Activated CD8-positive, alpha-beta T cell treated with anti-CD3 and anti-CD28 coated beads, Interleukin-2, amount 10 ng/mL, durations not matched to agents 7 days and 5 days (primary cell): Measurements from ENCODE around the gene ZG16. TPM values are rescaled to one million over a fixed set of nuclear protein-coding genes. Genes with fewer than 3 reads are reported as not detected.
"Not testable (repeated sequence)": the region's sequence is repeated elsewhere in the genome, so short reads cannot be mapped to it uniquely, and the experiment has no call there.

Experiments
- ATAC-seq: fragments of 150-1000 bp; cut with Tn5 transposase; one replicate; pipeline ENCODE4 v1.10.0; 2021; ENCODE audit warnings: moderate library complexity
- CTCF ChIA-PET: fragments of 350-600 bp; sonication (Branson Sonifier 250); formaldehyde crosslinking; loops from one replicate; lab custom pipeline; 2021; ENCODE audit warnings: antibody characterized with exemption; lab: Charles Lee
- POLR2A ChIA-PET: fragments of 350-600 bp; sonication (Branson Sonifier 250); formaldehyde crosslinking; loops from one replicate; lab custom pipeline; 2021; ENCODE audit warnings: antibody characterized with exemption; lab: Charles Lee
- DNase-seq: peaks from one replicate; pipeline ENCODE4 v3.0.0-alpha.2; 2020
- H3K27ac Mint-ChIP-seq: one replicate; pipeline ENCODE4 v1.8.0; 2021; ENCODE audit warnings: mild to moderate bottlenecking, mixed read lengths
- H3K27me3 Mint-ChIP-seq: one replicate; pipeline ENCODE4 v1.8.0; 2021; ENCODE audit warnings: low read depth, mixed read lengths
- H3K36me3 Mint-ChIP-seq: one replicate; pipeline ENCODE4 v1.8.0; 2021; ENCODE audit warnings: low read depth, mixed read lengths
- H3K4me1 Mint-ChIP-seq: one replicate; pipeline ENCODE4 v1.8.0; 2021; ENCODE audit warnings: low read depth, mixed read lengths
- H3K4me3 Mint-ChIP-seq: one replicate; pipeline ENCODE4 v1.8.0; 2021; ENCODE audit warnings: mild to moderate bottlenecking, mixed read lengths
- H3K9me3 Mint-ChIP-seq: one replicate; pipeline ENCODE4 v1.8.0; 2022; ENCODE audit warnings: mixed read lengths; ENCODE audit not compliant: insufficient read depth
- total RNA-seq, 2 experiments: library from RNA; stranded (reverse); gene quantifications; one replicate each; pipeline ENCODE4 v1.2.3, GENCODE V29; 2021

Gene ZG16
- total RNA-seq, 2 experiments from 2014 or later, result not detected

DNA sequence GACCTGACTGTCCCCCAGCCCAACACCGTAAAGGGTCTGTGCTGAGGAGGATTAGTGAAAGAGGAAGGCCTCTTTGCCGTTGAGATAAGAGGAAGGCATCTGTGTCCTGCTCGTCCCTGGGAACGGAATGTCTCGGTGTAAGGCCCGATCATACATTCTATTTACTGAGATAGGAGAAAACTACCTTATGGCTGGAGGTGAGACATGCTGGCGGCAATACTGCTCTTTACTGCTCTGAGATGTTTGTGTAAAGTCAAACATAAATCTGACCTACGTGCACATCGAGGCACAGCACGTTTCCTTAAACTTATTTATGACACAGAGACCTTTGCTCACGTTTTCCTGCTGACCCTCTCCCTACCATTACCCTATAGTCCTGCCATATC lies 37.4 kb upstream of the ZG16 start:
- DNase-seq, H3K4me3 Mint-ChIP-seq, CTCF ChIA-PET, H3K27me3 Mint-ChIP-seq, ATAC-seq, H3K9me3 Mint-ChIP-seq, H3K27ac Mint-ChIP-seq: not testable (repeated sequence)
- Mint-ChIP-seq H3K4me1 (peaks cover 70% of the 10 kb centered on the region), H3K36me3 (peaks cover 64% of the 10 kb centered on the region)
- POLR2A ChIA-PET, result interaction anchor here (1.0 kb wide), 1 partner anchor 50 kb away, joined by 3 read pairs; the partner anchor contains the start of gene KIF22

DNA sequence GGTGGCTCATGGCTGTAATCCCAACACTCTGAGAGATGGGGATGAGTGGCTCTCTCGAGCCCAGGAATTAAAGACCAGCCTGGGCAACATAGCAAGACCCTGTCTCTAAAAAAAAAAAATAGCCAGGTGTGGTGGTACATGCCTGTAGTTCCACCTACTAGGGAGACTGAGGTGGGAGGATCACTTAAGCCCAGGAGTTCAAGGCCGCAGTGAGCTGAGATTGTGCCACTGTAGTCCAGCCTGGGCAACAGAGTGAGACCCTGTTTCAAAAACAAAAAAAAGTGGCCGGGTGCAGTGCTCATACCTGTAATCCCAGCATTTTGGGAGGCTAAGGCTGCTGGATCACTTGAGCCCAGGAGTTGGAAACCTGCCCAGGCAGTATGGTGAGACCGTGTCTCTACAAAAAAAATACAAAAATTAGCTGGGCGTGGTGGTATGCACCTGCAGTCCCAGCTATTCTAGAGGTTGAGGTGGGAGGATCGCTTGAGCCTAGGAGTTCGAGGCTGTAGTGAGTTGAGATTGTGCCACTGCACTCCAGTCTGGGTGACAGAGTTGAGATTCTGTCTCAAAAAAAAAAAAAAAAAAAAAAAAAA lies 35.3 kb upstream of the ZG16 start:
- peak overlapping the region; percentile 75 for H3K4me3 Mint-ChIP-seq
- CTCF ChIA-PET, result interaction anchor here (1.9 to 2.1 kb wide), 2 partner anchors 47 to 74 kb away, joined by 8 to 14 read pairs; partner anchors contain the start of genes KIF22 and PAGR1
- no peaks in the 10 kb centered on the region for H3K9me3 Mint-ChIP-seq
- DNase-seq, result no peak
- H3K27ac Mint-ChIP-seq, result peak overlapping the region; percentile 7
- POLR2A ChIA-PET, result interaction anchor here (0.6 to 1.6 kb wide), 3 partner anchors 11 to 43 kb away, joined by 3 to 5 read pairs (median 4); no protein-coding TSS in a partner anchor
- H3K36me3 Mint-ChIP-seq, result peaks cover 65% of the 10 kb centered on the region
- peaks cover 80% of the 10 kb centered on the region for H3K4me1 Mint-ChIP-seq
- H3K27me3 Mint-ChIP-seq, result no peaks in the 10 kb centered on the region
- ATAC-seq, result no peak

- POLR2A ChIA-PET, result interaction anchor here (0.6 to 1.9 kb wide), 7 partner anchors 11 to 441 kb away, joined by 3 to 7 read pairs (median 4); partner anchors contain the start of gene KIF22
- peak overlapping the region; percentile 76 for H3K27ac Mint-ChIP-seq
- H3K9me3 Mint-ChIP-seq, result no peaks in the 10 kb centered on the region
- peak overlapping the region; percentile 75 for H3K4me3 Mint-ChIP-seq
- no peak for DNase-seq
- no peaks in the 10 kb centered on the region for H3K27me3 Mint-ChIP-seq
- CTCF ChIA-PET, result interaction anchor here (1.0 to 2.1 kb wide), 4 partner anchors 29 to 73 kb away, joined by 4 to 14 read pairs (median 8); partner anchors contain the start of genes KIF22 and PAGR1
- H3K4me1 Mint-ChIP-seq, result peaks cover 76% of the 10 kb centered on the region
- no peak for ATAC-seq
- H3K36me3 Mint-ChIP-seq, result peaks cover 66% of the 10 kb centered on the region
Measured at GRCh38 chr16:29743475-29743826, 34.6 kb upstream of the ZG16 start.

GRCh38 chr16:29743827-29744531 lies 34.1 kb upstream of the ZG16 start:
- no peaks in the 10 kb centered on the region for H3K27me3 Mint-ChIP-seq
- peaks cover 67% of the 10 kb centered on the region for H3K36me3 Mint-ChIP-seq
- peaks cover 75% of the 10 kb centered on the region for H3K4me1 Mint-ChIP-seq
- ChIA-PET CTCF (interaction anchor here (0.6 to 2.1 kb wide), 8 partner anchors 11 to 288 kb away, joined by 3 to 14 read pairs (median 4); partner anchors contain the start of genes KIF22, MAZ and PAGR1), POLR2A (interaction anchor here (0.6 to 3.0 kb wide), 8 partner anchors 10 to 440 kb away, joined by 3 to 27 read pairs (median 4); partner anchors contain the start of gene KIF22)
- H3K9me3 Mint-ChIP-seq, result no peaks in the 10 kb centered on the region
- H3K4me3 Mint-ChIP-seq, result peak overlapping the region; percentile 99
- ATAC-seq (peak; percentile 11), DNase-seq (peak; percentile 49)
- peak overlapping the region; percentile 76 for H3K27ac Mint-ChIP-seq

DNA sequence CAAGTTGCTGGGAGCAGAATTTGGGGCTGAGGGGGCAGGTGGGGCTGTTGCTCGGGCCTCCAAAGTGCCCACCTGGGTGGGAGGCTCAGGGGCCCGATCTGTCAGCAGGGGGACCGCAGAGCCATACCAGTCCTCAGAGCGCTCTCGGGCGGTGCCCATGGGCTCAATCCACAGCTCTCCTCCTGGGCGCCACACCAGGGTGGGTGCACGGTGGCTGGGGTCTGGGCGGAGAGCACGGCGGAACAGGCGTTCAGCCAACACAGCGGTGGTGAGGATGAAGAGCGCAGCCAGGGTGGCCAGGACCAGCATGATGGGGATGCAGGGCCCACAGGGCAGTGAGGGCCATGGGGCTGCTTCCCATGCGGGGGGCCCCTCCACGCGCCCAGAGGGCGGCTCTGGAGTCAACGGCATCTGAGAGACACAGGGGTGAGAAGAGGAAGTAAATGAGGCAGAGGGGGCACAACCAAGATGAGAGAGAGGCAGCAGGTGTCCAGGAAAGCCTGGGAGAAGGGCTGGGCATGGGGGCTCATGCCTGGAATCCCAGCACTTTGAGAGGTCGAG lies 33.4 kb upstream of the ZG16 start:
- Mint-ChIP-seq H3K27me3 (no peaks in the 10 kb centered on the region), H3K27ac (peak overlapping the region; percentile 96), H3K36me3 (peaks cover 70% of the 10 kb centered on the region), H3K9me3 (no peaks in the 10 kb centered on the region), H3K4me1 (peaks cover 72% of the 10 kb centered on the region), H3K4me3 (peak overlapping the region; percentile 99)
- DNase-seq (peak; percentile 38), ATAC-seq (peak; percentile 4)
- POLR2A ChIA-PET, result interaction anchor here (1.3 to 3.0 kb wide), 4 partner anchors 13 to 60 kb away, joined by 5 to 27 read pairs (median 6); partner anchors contain the start of gene KIF22
- CTCF ChIA-PET, result interaction anchor here (0.6 to 2.1 kb wide), 10 partner anchors 11 to 287 kb away, joined by 3 to 14 read pairs (median 4); partner anchors contain the start of genes KIF22, MAZ and PAGR1

DNA sequence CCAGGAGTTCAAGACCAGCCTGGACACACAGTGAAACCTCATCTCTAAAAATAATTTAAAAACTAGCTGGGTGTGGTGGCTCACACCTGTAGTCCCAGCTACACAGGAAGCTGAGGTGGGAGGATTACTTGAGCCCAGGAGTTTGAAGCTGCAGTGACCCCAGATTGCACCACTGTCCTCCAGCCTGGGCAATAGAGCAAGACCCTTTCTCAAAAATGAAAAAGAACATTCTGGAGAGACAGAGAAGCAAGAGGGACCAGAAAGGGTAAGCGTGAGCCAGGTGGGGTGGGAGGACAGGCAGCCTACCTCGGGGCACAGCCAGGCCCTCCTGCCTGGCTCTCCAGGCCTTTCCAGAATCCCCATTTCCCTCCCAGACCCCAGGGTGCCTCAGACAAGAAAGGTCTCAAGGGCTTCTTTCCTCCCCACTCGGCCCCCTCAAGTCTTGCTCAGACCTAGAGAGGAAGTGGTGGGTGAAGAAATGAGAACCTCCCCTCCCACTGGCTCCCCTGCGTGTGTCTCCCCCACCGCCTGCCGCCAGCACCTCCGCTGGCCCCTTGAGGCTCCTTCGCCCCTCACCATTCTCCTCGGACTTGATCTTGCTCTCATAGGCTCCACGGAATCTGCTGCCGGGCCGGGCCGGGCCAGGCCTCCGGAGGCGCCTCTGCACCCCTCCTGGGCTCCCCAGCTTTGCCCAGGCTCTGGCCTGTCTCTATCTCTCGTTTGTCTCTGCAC lies 32.8 kb upstream of the ZG16 start:
- H3K27ac Mint-ChIP-seq, result peak overlapping the region; percentile 96
- H3K27me3 Mint-ChIP-seq, result no peaks in the 10 kb centered on the region
- H3K4me3 Mint-ChIP-seq, result peak overlapping the region; percentile 99
- CTCF ChIA-PET, result interaction anchor here (0.9 to 2.1 kb wide), 7 partner anchors 9 to 71 kb away, joined by 3 to 9 read pairs (median 4); partner anchors contain the start of genes KIF22, MAZ and PAGR1
- H3K4me1 Mint-ChIP-seq, result peaks cover 66% of the 10 kb centered on the region
- DNase-seq, result peak; percentile 71
- no peaks in the 10 kb centered on the region for H3K9me3 Mint-ChIP-seq
- POLR2A ChIA-PET, result interaction anchor here (0.7 to 3.0 kb wide), 5 partner anchors 14 to 59 kb away, joined by 3 to 27 read pairs (median 5); partner anchors contain the start of gene KIF22
- peak; percentile 50 for ATAC-seq
- H3K36me3 Mint-ChIP-seq, result peaks cover 66% of the 10 kb centered on the region

GRCh38 chr16:29745853-29746345 lies 32.2 kb upstream of the ZG16 start, which contains the start of gene C16orf54:
TSS of gene C16orf54 (minus strand) at chr16:29745990. CDS start at chr16:29744951, 1,039 bp downstream.
- DNase-seq (peak; percentile 97), ATAC-seq (peak; percentile 84)
- peak within 1 kb of the TSS; percentile 96 for H3K27ac Mint-ChIP-seq
- H3K4me3 Mint-ChIP-seq, result peak within 1 kb of the TSS; percentile 99
- peaks cover 60% of the 10 kb centered on the region for H3K4me1 Mint-ChIP-seq
- ChIA-PET CTCF (interaction anchor here (0.7 to 2.1 kb wide), 7 partner anchors 9 to 70 kb away, joined by 3 to 9 read pairs (median 4); partner anchors contain the start of genes KIF22 and PAGR1), POLR2A (interaction anchor here (0.6 to 3.0 kb wide), 7 partner anchors 9 to 66 kb away, joined by 3 to 27 read pairs (median 3); partner anchors contain the start of gene KIF22)
- H3K36me3 Mint-ChIP-seq, result peaks cover 61% of the 10 kb centered on the region
- no peaks in the 10 kb centered on the region for H3K27me3 Mint-ChIP-seq
- H3K9me3 Mint-ChIP-seq, result no peaks in the 10 kb centered on the region

DNA sequence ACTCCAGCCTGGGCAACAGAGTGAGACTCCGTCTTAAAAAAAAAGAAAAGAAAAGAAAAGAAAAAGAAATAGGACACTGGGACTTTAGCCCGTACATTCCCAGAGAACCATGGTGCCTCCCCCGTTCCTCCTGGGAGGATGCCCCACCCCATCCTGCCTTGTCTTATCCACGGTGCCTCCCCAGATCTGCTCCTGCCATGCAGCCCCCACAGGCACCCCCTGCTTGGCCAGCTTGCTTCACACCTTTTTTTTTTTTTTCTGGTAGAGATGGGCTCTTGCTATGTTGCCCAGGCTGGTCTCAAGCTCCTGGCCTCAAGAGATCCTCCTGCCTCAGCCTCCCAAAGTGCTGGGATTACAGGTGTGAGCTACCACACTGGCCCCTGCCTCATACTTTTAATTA lies 31.5 kb upstream of the ZG16 start:
- not testable (repeated sequence) for H3K27me3 Mint-ChIP-seq, H3K9me3 Mint-ChIP-seq, DNase-seq, ATAC-seq
- peak overlapping the region; percentile 96 for H3K27ac Mint-ChIP-seq
- H3K36me3 Mint-ChIP-seq, result peaks cover 55% of the 10 kb centered on the region
- ChIA-PET CTCF (interaction anchor here (0.7 to 2.1 kb wide), 6 partner anchors 8 to 46 kb away, joined by 3 to 9 read pairs (median 4); partner anchors contain the start of gene KIF22), POLR2A (interaction anchor here (0.6 to 3.0 kb wide), 5 partner anchors 8 to 67 kb away, joined by 3 to 27 read pairs (median 3); partner anchors contain the start of gene KIF22)
- H3K4me1 Mint-ChIP-seq, result peaks cover 54% of the 10 kb centered on the region
- H3K4me3 Mint-ChIP-seq, result peak overlapping the region; percentile 99

DNA sequence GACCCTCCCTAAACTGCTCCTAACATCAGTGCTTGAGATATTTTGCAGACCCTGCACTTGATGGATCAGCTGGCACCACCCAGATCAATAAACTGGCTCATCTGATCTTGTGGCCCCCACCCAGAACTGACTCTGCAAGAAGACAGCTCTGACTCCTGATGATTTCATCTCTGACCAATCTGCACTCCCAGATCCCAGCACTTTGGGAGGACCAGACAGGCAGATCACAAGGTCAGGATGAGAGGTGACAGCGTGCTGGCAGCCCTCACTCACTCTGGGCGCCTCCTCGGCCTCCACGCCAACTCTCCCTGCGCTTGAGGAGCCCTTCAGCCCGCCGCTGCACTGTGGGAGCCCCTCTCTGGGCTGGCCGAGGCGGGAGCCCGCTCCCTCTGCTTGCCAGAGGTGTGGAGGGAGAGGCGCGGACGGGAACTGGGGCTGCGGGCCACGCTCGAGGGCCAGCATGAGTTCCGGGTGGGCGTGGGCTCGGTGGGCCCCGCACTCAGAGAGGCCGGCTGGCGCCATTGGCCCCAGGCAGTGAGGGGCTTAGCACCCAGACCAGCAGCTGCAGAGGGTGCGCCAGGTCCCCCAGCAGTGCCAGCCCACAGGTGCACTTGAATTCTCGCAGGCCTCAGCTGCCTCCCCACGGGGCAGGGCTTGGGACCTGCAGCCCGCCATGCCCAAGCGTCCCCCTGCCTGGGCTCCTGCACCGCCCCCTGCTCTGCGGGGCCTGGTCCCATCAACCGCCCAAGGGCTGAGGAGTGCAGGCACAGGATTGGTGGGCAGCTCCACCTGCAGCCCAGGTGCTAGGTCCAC lies 29.9 kb upstream of the ZG16 start:
- no peak overlapping the region for H3K27ac Mint-ChIP-seq
- H3K4me3 Mint-ChIP-seq, result no peak overlapping the region
- DNase-seq (no peak), ATAC-seq (no peak)
- H3K36me3 Mint-ChIP-seq, result peaks cover 40% of the 10 kb centered on the region
- ChIA-PET CTCF (interaction anchor here (1.5 to 3.9 kb wide), 2 partner anchors 9 to 37 kb away, joined by 10 to 16 read pairs; no protein-coding TSS in a partner anchor), POLR2A (interaction anchor here (0.9 kb wide), 1 partner anchor 42 kb away, joined by 3 read pairs; no protein-coding TSS in a partner anchor)
- H3K4me1 Mint-ChIP-seq, result peaks cover 41% of the 10 kb centered on the region
- H3K27me3 Mint-ChIP-seq, result no peaks in the 10 kb centered on the region
- no peaks in the 10 kb centered on the region for H3K9me3 Mint-ChIP-seq
